HEK293 (cell line): Measurements from ENCODE around the gene CUL7.

Experiments used
- CTCF ChIA-PET: fragments of 350-600 bp; formaldehyde crosslinking; extraction: SDS; loops from one replicate; lab custom pipeline; 2021; ENCODE audit warnings: antibody characterized with exemption; lab: Yijun Ruan, JAX
- POLR2A ChIA-PET: fragments of 300-600 bp; formaldehyde crosslinking; extraction: SDS; loops from one replicate; lab custom pipeline; 2020; ENCODE audit warnings: antibody characterized with exemption, inconsistent platforms; lab: Yijun Ruan, JAX
- H3K27ac ChIP-seq: fragments of 200-500 bp; sonication (Bioruptor generic); 2 replicates; pipeline ENCODE4 v1.5.1; 2014; ENCODE audit warnings: low read depth, low read length, control low read depth, inconsistent platforms; ENCODE audit errors: extremely low read depth
- H3K36me3 ChIP-seq, 2 experiments: fragments of 200-500 bp in 1 of 2; sonication (Bioruptor generic) in 1 of 2; 1 replicate in 1 of 2; 2 replicates in 1 of 2; pipeline ENCODE4 v1.5.1; 2014 to 2017; ENCODE audit warnings: inconsistent platforms in 2 of 2, low read length in 2 of 2; ENCODE audit not compliant: control insufficient read depth in 2 of 2, insufficient read depth in 1 of 2
- H3K4me1 ChIP-seq: fragments of 200-500 bp; sonication (Bioruptor generic); 2 replicates; pipeline ENCODE4 v1.5.1; 2014; ENCODE audit warnings: mild to moderate bottlenecking, low read length, inconsistent platforms; ENCODE audit not compliant: control insufficient read depth, insufficient read depth
- H3K4me3 ChIP-seq: 2 replicates; pipeline ENCODE4 v1.5.1; 2011; ENCODE audit warnings: low read depth, mild to moderate bottlenecking, control low read depth, low read length, moderate library complexity
- H3K9me3 ChIP-seq: fragments of 200-500 bp; sonication (Bioruptor generic); 2 replicates; pipeline ENCODE4 v1.5.1; 2014; ENCODE audit warnings: low read depth, low read length, inconsistent platforms; ENCODE audit not compliant: control insufficient read depth, insufficient read depth
- BCL11A ChIP-seq: fragments of 450-650 bp; formaldehyde crosslinking; IDR thresholded peaks from 2 replicates; pipeline ENCODE4 v1.5.1; 2016; ENCODE audit warnings: low read depth, missing biosample characterization, missing genetic modification characterization
- EGR2 ChIP-seq: fragments of 450-650 bp; formaldehyde crosslinking; IDR thresholded peaks from 2 replicates; pipeline ENCODE4 v1.5.1; 2016; ENCODE audit warnings: low read depth, missing biosample characterization, missing genetic modification characterization
- GLIS2 ChIP-seq: fragments of 450-650 bp; formaldehyde crosslinking; IDR thresholded peaks from 2 replicates; pipeline ENCODE4 v1.5.1; 2016; ENCODE audit warnings: missing biosample characterization, missing genetic modification characterization
- HOXC10 ChIP-seq: sonication (generic); formaldehyde crosslinking; IDR thresholded peaks from 2 replicates; pipeline ENCODE4 v1.8.1; 2023; ENCODE audit warnings: mild to moderate bottlenecking, missing genetic modification reagents
- KLF9 ChIP-seq: fragments of 450-650 bp; formaldehyde crosslinking; IDR thresholded peaks from 2 replicates; pipeline ENCODE4 v1.5.1; 2016; ENCODE audit warnings: missing biosample characterization, missing genetic modification characterization, low read depth
- PRDM1 ChIP-seq: fragments of 450-650 bp; formaldehyde crosslinking; IDR thresholded peaks from 2 replicates; pipeline ENCODE4; 2016; ENCODE audit warnings: missing biosample characterization, missing genetic modification characterization
- YY2 ChIP-seq: fragments of 450-650 bp; formaldehyde crosslinking; IDR thresholded peaks from 2 replicates; pipeline ENCODE4 v1.5.1; 2016; ENCODE audit warnings: missing biosample characterization, missing genetic modification characterization
- ZFHX2 ChIP-seq: fragments of 450-650 bp; formaldehyde crosslinking; conservative IDR thresholded peaks from 2 replicates; pipeline ENCODE4 v1.5.1; 2016; ENCODE audit warnings: missing biosample characterization, missing genetic modification characterization
- ZNF10 ChIP-seq: fragments of 450-650 bp; formaldehyde crosslinking; IDR thresholded peaks from 2 replicates; pipeline ENCODE4 v1.5.1; 2017; ENCODE audit warnings: missing biosample characterization, missing genetic modification characterization
- ZNF114 ChIP-seq: fragments of 450-650 bp; formaldehyde crosslinking; IDR thresholded peaks from 2 replicates; pipeline ENCODE4 v1.5.0; 2017; ENCODE audit warnings: missing biosample characterization, missing genetic modification characterization
- ZNF202 ChIP-seq: fragments of 450-650 bp; formaldehyde crosslinking; IDR thresholded peaks from 2 replicates; pipeline ENCODE4 v1.5.1; 2016; ENCODE audit warnings: missing biosample characterization, missing genetic modification characterization, borderline replicate concordance
- ZNF221 ChIP-seq: fragments of 450-650 bp; formaldehyde crosslinking; IDR thresholded peaks from 2 replicates; pipeline ENCODE4 v1.5.1; 2017; ENCODE audit warnings: missing biosample characterization, missing genetic modification characterization, borderline replicate concordance
- ZNF274 ChIP-seq, 2 experiments: fragments of 200-500 bp in 1 of 2; fragments of 450-650 bp in 1 of 2; sonication (Bioruptor generic) in 1 of 2; formaldehyde crosslinking in 1 of 2; IDR thresholded peaks; 2 replicates each; pipeline versions ENCODE4 v1.5.1 to v1.6.1; 2014 to 2016; ENCODE audit warnings: borderline replicate concordance in 1 of 2, inconsistent platforms in 1 of 2, low read length in 1 of 2, missing biosample characterization in 1 of 2, missing genetic modification characterization in 1 of 2
- ZNF292 ChIP-seq: fragments of 450-650 bp; formaldehyde crosslinking; IDR thresholded peaks from 2 replicates; pipeline ENCODE4 v1.5.1; 2016; ENCODE audit warnings: low read depth, missing biosample characterization, missing genetic modification characterization, borderline replicate concordance
- ZNF423 ChIP-seq: fragments of 450-650 bp; formaldehyde crosslinking; IDR thresholded peaks from 2 replicates; pipeline ENCODE4 v1.5.1; 2016; ENCODE audit warnings: missing biosample characterization, missing genetic modification characterization
- ZNF501 ChIP-seq: fragments of 450-650 bp; formaldehyde crosslinking; IDR thresholded peaks from 2 replicates; pipeline ENCODE4 v1.5.1; 2016; ENCODE audit warnings: missing biosample characterization, missing genetic modification characterization
- ZNF530 ChIP-seq: fragments of 450-650 bp; formaldehyde crosslinking; IDR thresholded peaks from 2 replicates; pipeline ENCODE4 v1.5.1; 2016; ENCODE audit warnings: low read depth, missing biosample characterization, missing genetic modification characterization
- ZNF555 ChIP-seq: fragments of 450-650 bp; formaldehyde crosslinking; conservative IDR thresholded peaks from 2 replicates; pipeline ENCODE4 v1.5.1; 2017; ENCODE audit warnings: missing biosample characterization, mild to moderate bottlenecking, missing genetic modification characterization, inconsistent platforms
- ZNF558 ChIP-seq: fragments of 450-650 bp; formaldehyde crosslinking; IDR thresholded peaks from 2 replicates; pipeline ENCODE4 v1.5.1; 2016; ENCODE audit warnings: missing biosample characterization, missing genetic modification characterization
- ZNF621 ChIP-seq: fragments of 450-650 bp; formaldehyde crosslinking; IDR thresholded peaks from 2 replicates; pipeline ENCODE4 v1.5.1; 2017; ENCODE audit warnings: missing biosample characterization, missing genetic modification characterization
- ZNF658 ChIP-seq: fragments of 450-650 bp; formaldehyde crosslinking; IDR thresholded peaks from 2 replicates; pipeline ENCODE4; 2016; ENCODE audit warnings: missing biosample characterization, missing genetic modification characterization
- TF ChIP-seq, protein P1 (sequence below): fragments of 450-650 bp; formaldehyde crosslinking; IDR thresholded peaks from 2 replicates; pipeline ENCODE4; 2016; ENCODE audit warnings: missing biosample characterization, missing genetic modification characterization
- TF ChIP-seq, protein P2 (sequence below): fragments of 450-650 bp; IDR thresholded peaks from 2 replicates; pipeline ENCODE4 v1.5.1; 2018; ENCODE audit warnings: missing biosample characterization, mild to moderate bottlenecking, missing genetic modification characterization
- TF ChIP-seq, protein P3 (sequence below): fragments of 450-650 bp; formaldehyde crosslinking; IDR thresholded peaks from 2 replicates; pipeline ENCODE4 v1.5.1; 2016; ENCODE audit warnings: missing biosample characterization, missing genetic modification characterization
- TF ChIP-seq, protein P4 (sequence below): fragments of 450-650 bp; formaldehyde crosslinking; IDR thresholded peaks from 2 replicates; pipeline ENCODE4 v1.5.1; 2016; ENCODE audit warnings: missing biosample characterization, missing genetic modification characterization
- TF ChIP-seq, protein P5 (sequence below): fragments of 450-650 bp; formaldehyde crosslinking; IDR thresholded peaks from 2 replicates; pipeline ENCODE4 v1.5.1; 2016; ENCODE audit warnings: missing biosample characterization, missing genetic modification characterization

Gene CUL7

DNA sequence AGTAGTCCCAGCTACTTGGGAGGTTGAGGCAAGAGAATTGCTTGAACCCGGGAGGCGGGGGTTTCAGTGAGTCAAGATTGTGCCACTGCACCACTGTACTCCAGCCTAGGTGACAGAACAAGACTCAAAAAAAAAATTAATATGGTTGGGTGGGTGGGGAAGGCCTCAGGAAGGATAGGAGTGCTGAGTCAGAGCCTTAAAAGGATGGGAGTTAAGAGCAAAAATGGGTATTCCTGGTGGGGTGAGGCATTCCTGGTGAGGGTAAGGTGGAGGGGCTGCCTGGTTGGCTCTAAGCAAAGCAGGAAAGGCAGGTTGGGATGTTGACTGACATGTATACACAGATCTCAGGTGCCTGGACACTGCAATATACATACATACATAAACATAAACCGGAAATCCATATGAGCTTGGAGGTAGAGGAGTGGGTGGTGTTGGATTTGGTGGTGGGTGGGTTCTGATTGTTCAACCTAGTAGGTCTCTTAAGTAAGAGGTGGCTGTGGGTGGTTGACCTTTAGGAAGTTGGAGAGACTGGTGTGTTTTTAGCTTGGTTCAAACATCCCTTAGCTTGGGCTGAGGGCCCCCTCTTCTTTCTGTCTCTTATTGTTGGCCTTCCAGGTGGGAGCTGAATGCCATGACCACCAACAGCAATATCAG, 33.5 kb downstream of the CUL7 start:
- TF ChIP-seq ZNF292 (tag by site-specific recombination) (no peak), EGR2 (peak; percentile 73), ZNF501 (no peak), ZNF558 (tag by site-specific recombination) (peak; percentile 57), ZFHX2 (tag by site-specific recombination) (peak; percentile 76), ZNF621 (tag by site-specific recombination) (no peak), ZNF202 (tag by site-specific recombination) (no peak)
- Histone ChIP-seq H3K4me1 (peaks cover 11% of the 10 kb centered on the region), H3K36me3 (peaks cover 45 to 72% of the 10 kb centered on the region in 2 experiments), H3K27ac (peak overlapping the region; percentile 86), H3K9me3 (no peaks in the 10 kb centered on the region), H3K4me3 (no peak overlapping the region)
- ChIA-PET POLR2A (interaction anchor here (1.0 to 9.2 kb wide), 13 partner anchors 6 to 124 kb away, joined by 3 to 66 read pairs (median 8); partner anchors contain the start of genes CNPY3, CUL7, KLC4 and KLHDC3), CTCF (interaction anchor here (0.5 to 2.3 kb wide), 7 partner anchors 10 to 314 kb away, joined by 3 to 11 read pairs (median 4); no protein-coding TSS in a partner anchor)

DNA sequence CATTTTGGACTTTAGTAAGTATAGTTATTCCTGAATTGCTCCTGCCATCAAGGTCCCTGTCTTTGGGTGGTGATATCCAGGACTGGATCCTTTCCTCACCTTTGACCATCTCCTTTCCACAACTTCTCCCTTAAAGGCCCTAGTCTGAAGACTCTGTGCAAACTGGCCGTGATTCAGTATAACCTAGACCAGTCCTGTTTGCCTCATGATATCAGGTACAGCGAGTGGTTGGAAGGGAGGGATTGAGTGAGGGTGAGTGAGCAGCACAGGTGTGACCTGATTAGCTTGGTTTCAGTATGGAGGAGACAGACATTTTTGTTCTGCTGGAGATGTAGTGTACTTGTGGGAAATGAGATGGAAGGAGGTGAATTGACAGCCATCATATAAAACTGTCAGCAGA, 34.5 kb downstream of the CUL7 start:
- Histone ChIP-seq H3K4me1 (peaks cover 15% of the 10 kb centered on the region), H3K4me3 (no peak overlapping the region), H3K9me3 (no peaks in the 10 kb centered on the region), H3K36me3 (peaks cover 40 to 62% of the 10 kb centered on the region in 2 experiments)
- ChIA-PET CTCF (interaction anchor here (0.5 to 2.3 kb wide), 2 partner anchors 9 to 315 kb away, joined by 3 to 11 read pairs; no protein-coding TSS in a partner anchor), POLR2A (interaction anchor here (1.6 to 4.6 kb wide), 2 partner anchors 15 to 35 kb away, joined by 4 to 22 read pairs; partner anchors contain the start of gene PPP2R5D)
- no peak for TF ChIP-seq ZNF221
- no peak for TF ChIP-seq ZNF658 (tag by site-specific recombination)
- no peak for TF ChIP-seq PRDM1
- TF ChIP-seq ZNF423 (tag by site-specific recombination): no peak
- no peak for TF ChIP-seq KLF9 (tag by site-specific recombination)
- TF ChIP-seq YY2 (tag by site-specific recombination): no peak; the same call in 1 of the 2 replicates
- no peak for TF ChIP-seq ZNF274 (IDR thresholded peaks at IDR 0.05; ENCODE audit: low read length)
- TF ChIP-seq ZNF274 (tag by site-specific recombination; IDR thresholded peaks at IDR 0.05; ENCODE audit: borderline replicate concordance): no peak
- TF ChIP-seq, protein P1, sequence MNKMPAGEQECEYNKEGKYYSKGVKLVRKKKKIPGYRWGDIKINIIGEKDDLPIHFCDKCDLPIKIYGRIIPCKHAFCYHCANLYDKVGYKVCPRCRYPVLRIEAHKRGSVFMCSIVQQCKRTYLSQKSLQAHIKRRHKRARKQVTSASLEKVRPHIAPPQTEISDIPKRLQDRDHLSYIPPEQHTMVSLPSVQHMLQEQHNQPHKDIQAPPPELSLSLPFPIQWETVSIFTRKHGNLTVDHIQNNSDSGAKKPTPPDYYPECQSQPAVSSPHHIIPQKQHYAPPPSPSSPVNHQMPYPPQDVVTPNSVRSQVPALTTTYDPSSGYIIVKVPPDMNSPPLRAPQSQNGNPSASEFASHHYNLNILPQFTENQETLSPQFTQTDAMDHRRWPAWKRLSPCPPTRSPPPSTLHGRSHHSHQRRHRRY: no peak
- TF ChIP-seq HOXC10 (CRISPR knock-in tag): no peak
- TF ChIP-seq ZNF555: no peak
- TF ChIP-seq ZNF530 (tag by site-specific recombination): no peak
- TF ChIP-seq, protein P2, sequence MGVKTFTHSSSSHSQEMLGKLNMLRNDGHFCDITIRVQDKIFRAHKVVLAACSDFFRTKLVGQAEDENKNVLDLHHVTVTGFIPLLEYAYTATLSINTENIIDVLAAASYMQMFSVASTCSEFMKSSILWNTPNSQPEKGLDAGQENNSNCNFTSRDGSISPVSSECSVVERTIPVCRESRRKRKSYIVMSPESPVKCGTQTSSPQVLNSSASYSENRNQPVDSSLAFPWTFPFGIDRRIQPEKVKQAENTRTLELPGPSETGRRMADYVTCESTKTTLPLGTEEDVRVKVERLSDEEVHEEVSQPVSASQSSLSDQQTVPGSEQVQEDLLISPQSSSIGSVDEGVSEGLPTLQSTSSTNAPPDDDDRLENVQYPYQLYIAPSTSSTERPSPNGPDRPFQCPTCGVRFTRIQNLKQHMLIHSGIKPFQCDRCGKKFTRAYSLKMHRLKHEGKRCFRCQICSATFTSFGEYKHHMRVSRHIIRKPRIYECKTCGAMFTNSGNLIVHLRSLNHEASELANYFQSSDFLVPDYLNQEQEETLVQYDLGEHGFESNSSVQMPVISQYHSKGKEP (tag by site-specific recombination): no peak
- TF ChIP-seq GLIS2 (tag by site-specific recombination): no peak
- TF ChIP-seq, protein P3, sequence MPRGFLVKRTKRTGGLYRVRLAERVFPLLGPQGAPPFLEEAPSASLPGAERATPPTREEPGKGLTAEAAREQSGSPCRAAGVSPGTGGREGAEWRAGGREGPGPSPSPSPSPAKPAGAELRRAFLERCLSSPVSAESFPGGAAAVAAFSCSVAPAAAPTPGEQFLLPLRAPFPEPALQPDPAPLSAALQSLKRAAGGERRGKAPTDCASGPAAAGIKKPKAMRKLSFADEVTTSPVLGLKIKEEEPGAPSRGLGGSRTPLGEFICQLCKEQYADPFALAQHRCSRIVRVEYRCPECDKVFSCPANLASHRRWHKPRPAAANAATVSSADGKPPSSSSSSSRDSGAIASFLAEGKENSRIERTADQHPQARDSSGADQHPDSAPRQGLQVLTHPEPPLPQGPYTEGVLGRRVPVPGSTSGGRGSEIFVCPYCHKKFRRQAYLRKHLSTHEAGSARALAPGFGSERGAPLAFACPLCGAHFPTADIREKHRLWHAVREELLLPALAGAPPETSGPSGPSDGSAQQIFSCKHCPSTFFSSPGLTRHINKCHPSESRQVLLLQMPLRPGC: no peak
- TF ChIP-seq ZNF558 (tag by site-specific recombination): no peak
- TF ChIP-seq BCL11A (tag by site-specific recombination): no peak
- TF ChIP-seq ZNF114 (tag by site-specific recombination): no peak
- no peak for TF ChIP-seq ZNF10
- TF ChIP-seq, protein P4, sequence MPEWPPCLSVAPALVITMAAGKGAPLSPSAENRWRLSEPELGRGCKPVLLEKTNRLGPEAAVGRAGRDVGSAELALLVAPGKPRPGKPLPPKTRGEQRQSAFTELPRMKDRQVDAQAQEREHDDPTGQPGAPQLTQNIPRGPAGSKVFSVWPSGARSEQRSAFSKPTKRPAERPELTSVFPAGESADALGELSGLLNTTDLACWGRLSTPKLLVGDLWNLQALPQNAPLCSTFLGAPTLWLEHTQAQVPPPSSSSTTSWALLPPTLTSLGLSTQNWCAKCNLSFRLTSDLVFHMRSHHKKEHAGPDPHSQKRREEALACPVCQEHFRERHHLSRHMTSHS (tag by site-specific recombination): no peak
- TF ChIP-seq, protein P5, sequence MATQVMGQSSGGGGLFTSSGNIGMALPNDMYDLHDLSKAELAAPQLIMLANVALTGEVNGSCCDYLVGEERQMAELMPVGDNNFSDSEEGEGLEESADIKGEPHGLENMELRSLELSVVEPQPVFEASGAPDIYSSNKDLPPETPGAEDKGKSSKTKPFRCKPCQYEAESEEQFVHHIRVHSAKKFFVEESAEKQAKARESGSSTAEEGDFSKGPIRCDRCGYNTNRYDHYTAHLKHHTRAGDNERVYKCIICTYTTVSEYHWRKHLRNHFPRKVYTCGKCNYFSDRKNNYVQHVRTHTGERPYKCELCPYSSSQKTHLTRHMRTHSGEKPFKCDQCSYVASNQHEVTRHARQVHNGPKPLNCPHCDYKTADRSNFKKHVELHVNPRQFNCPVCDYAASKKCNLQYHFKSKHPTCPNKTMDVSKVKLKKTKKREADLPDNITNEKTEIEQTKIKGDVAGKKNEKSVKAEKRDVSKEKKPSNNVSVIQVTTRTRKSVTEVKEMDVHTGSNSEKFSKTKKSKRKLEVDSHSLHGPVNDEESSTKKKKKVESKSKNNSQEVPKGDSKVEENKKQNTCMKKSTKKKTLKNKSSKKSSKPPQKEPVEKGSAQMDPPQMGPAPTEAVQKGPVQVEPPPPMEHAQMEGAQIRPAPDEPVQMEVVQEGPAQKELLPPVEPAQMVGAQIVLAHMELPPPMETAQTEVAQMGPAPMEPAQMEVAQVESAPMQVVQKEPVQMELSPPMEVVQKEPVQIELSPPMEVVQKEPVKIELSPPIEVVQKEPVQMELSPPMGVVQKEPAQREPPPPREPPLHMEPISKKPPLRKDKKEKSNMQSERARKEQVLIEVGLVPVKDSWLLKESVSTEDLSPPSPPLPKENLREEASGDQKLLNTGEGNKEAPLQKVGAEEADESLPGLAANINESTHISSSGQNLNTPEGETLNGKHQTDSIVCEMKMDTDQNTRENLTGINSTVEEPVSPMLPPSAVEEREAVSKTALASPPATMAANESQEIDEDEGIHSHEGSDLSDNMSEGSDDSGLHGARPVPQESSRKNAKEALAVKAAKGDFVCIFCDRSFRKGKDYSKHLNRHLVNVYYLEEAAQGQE (tag by site-specific recombination): no peak
- TF ChIP-seq, all 188 proteins: peak for 0
- no peak overlapping the region for H3K27ac ChIP-seq
